ENCODE measurements around the gene FGFR4. TPM values are rescaled to one million over a fixed set of nuclear protein-coding genes. Genes with fewer than 3 reads are reported as not detected.

FGFR4 gene
- total and polyA plus RNA-seq, 2 of the 8 experiments (the other 6 are each of a cell fraction or from before 2014, with no cell fraction given): 61.4 to 88.4 TPM

- ChIA-PET POLR2A (ENCODE audit: partially characterized antibody) (interaction anchor here (0.9 to 2.3 kb wide), 6 partner anchors 11 to 175 kb away, joined by 3 to 5 read pairs (median 4); no protein-coding TSS in a partner anchor), CTCF (ENCODE audit: partially characterized antibody) (interaction anchor here (0.6 to 8.1 kb wide), 6 partner anchors 13 to 183 kb away, joined by 3 to 77 read pairs (median 3); no protein-coding TSS in a partner anchor)
- no peak overlapping the region for H3K4me3 ChIP-seq (ENCODE audit: extremely low read depth in 1 of 4, insufficient read depth in 2 of 4, low read depth in 3 of 4, low read length in 4 of 4)
- H2AFZ ChIP-seq (ENCODE audit: low read length): no peak overlapping the region
- no peak overlapping the region for H3K23ac ChIP-seq (ENCODE audit: insufficient read length)
- no peaks in the 10 kb centered on the region for H4K20me1 ChIP-seq (replicated peaks in 1 of 2; ENCODE audit: control insufficient read depth in 1 of 2, insufficient read depth in 2 of 2, low read length in 2 of 2)
- H3K36me3 ChIP-seq (ENCODE audit: control insufficient read depth in 2 of 4, insufficient read depth in 4 of 4, low read length in 3 of 4): no peaks in the 10 kb centered on the region
- no peak overlapping the region for H4K91ac ChIP-seq (replicated peaks; ENCODE audit: insufficient read length, low read length)
- no peak overlapping the region for H2BK5ac ChIP-seq (ENCODE audit: low read depth, low read length)
- peaks cover 4% of the 10 kb centered on the region; the same call in 1 of the 2 replicates for H3K23me2 ChIP-seq (ENCODE audit: low read depth, low read length)
- H4K8ac ChIP-seq (ENCODE audit: extremely low read depth, insufficient read depth, low read length): no peak overlapping the region
- H2BK12ac ChIP-seq (ENCODE audit: low read depth, low read length): no peak overlapping the region
- H3K27me3 ChIP-seq (replicated peaks in 1 of 4; ENCODE audit: control insufficient read depth in 3 of 4, extremely low read depth in 1 of 4, insufficient read depth in 3 of 4, low read length in 3 of 4): no peaks in the 10 kb centered on the region
- no peak overlapping the region for H3K18ac ChIP-seq (ENCODE audit: extremely low read depth, low read length)
- no peak overlapping the region for H3K27ac ChIP-seq (ENCODE audit: low read depth, low read length)
- no peak for FAIRE-seq
- H2BK15ac ChIP-seq (ENCODE audit: low read length): no peak overlapping the region
- H3K79me1 ChIP-seq (ENCODE audit: low read depth, low read length): peaks cover 2% of the 10 kb centered on the region; the same call in 1 of the 2 replicates
- peaks cover 6 to 12% of the 10 kb centered on the region in 2 experiments; a peak in 1 of 4 replicates for H3K79me2 ChIP-seq (ENCODE audit: control insufficient read depth in 1 of 2, insufficient read depth in 2 of 2, low read length in 2 of 2)
- no peak overlapping the region for H3K14ac ChIP-seq (ENCODE audit: insufficient read length)
- WGBS, 2 experiments (ENCODE audit: extremely low coverage in 1 of 2, insufficient coverage in 1 of 2, insufficient read length in 1 of 2, insufficient replicate concordance in 2 of 2, low coverage in 1 of 2, low lambda C conversion rate in 2 of 2, missing lambda C conversion rate in 1 of 2): 100% methylated on average over 1 of the region's 1 CpG; no CpG with 5 or more reads in 1 of the 2 experiments
- H3K4me2 ChIP-seq (ENCODE audit: insufficient read depth in 1 of 2, low read depth in 2 of 2, low read length in 2 of 2): no peak overlapping the region
- no peaks in the 10 kb centered on the region; a peak in 1 of 4 replicates for H3K9me3 ChIP-seq (ENCODE audit: insufficient read depth in 2 of 2, low read depth in 1 of 2, low read length in 1 of 2)
- H3K4me1 ChIP-seq (replicated peaks in 1 of 4; ENCODE audit: control insufficient read depth in 3 of 4, insufficient read depth in 4 of 4, low read length in 3 of 4): peaks cover 10 to 13% (median 12%) of the 10 kb centered on the region in 4 experiments
- no peak overlapping the region for H3K4ac ChIP-seq (replicated peaks; ENCODE audit: insufficient read length, low read depth, low read length)
- H2AK5ac ChIP-seq (ENCODE audit: low read depth, low read length): no peak overlapping the region
- H3K9ac ChIP-seq (replicated peaks in 1 of 4; ENCODE audit: extremely low read depth in 1 of 4, low read depth in 3 of 4, low read length in 3 of 4): no peak overlapping the region
- H3K56ac ChIP-seq (replicated peaks; ENCODE audit: insufficient read length, low read depth, low read length): no peak overlapping the region
- TF ChIP-seq CHD2 (IDR thresholded peaks at IDR 0.05; ENCODE audit: low read length): no peak
- TF ChIP-seq TEAD4 (IDR thresholded peaks at IDR 0.05; ENCODE audit: low read depth, low read length): no peak
- no peak for TF ChIP-seq MAX (IDR thresholded peaks at IDR 0.05)
- no peak for TF ChIP-seq RXRA (IDR thresholded peaks at IDR 0.05; ENCODE audit: insufficient read depth, low read depth, low read length)
- TF ChIP-seq TAF1 (IDR thresholded peaks at IDR 0.05; ENCODE audit: low read depth, low read length): no peak
- no peak for TF ChIP-seq SP1 (IDR thresholded peaks at IDR 0.05; ENCODE audit: low read depth, low read length)
- no peak for TF ChIP-seq SAP30 (IDR thresholded peaks at IDR 0.05; ENCODE audit: insufficient read depth, insufficient replicate concordance, low read length)
- no peak for TF ChIP-seq ZNF274 (IDR thresholded peaks at IDR 0.05; ENCODE audit: borderline replicate concordance, extremely low read depth, low read length)
- TF ChIP-seq KDM5A (IDR thresholded peaks at IDR 0.05; ENCODE audit: low read length): no peak
- TF ChIP-seq, protein P1, sequence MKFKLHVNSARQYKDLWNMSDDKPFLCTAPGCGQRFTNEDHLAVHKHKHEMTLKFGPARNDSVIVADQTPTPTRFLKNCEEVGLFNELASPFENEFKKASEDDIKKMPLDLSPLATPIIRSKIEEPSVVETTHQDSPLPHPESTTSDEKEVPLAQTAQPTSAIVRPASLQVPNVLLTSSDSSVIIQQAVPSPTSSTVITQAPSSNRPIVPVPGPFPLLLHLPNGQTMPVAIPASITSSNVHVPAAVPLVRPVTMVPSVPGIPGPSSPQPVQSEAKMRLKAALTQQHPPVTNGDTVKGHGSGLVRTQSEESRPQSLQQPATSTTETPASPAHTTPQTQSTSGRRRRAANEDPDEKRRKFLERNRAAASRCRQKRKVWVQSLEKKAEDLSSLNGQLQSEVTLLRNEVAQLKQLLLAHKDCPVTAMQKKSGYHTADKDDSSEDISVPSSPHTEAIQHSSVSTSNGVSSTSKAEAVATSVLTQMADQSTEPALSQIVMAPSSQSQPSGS (IDR thresholded peaks at IDR 0.05; ENCODE audit: low read length): no peak
- H2BK20ac ChIP-seq (ENCODE audit: low read length): no peak overlapping the region
- H2BK120ac ChIP-seq (replicated peaks; ENCODE audit: low read depth, low read length): no peak overlapping the region
- no peak for DNase-seq (ENCODE audit: low read depth in 1 of 2, low spot score in 2 of 2)
- H4K5ac ChIP-seq (ENCODE audit: insufficient read length, low read depth, low read length): no peak overlapping the region
Measured at GRCh38 chr5:177126771-177127170, 40.1 kb downstream of the FGFR4 start.
